ENCODE results near the gene SERPINB3.
"Not testable (repeated sequence)": the region's sequence is repeated elsewhere in the genome, so short reads cannot be mapped to it uniquely, and the experiment has no call there.

SERPINB3 gene

DNA sequence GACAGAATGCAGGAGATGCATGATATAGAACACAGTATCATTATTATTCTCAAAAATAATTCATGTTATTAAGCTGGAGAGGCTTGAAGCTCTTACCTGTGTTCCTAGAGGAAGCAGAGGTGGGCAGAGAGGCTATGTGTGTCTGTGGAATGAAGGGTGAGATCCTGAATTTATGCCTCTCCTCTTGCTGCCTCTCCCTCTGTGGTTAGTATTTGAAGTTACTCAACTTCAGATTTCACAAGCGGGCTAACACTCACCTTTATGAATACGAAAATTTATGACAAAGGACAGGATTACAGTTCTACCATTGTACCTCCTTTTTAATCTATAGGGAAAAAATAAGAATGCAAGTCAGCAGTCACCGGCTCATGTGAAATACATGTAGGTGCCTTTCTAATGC lies at the start of gene SERPINB3:
SERPINB3 (minus strand) TSS at position 144 of the 400 bp plus-strand sequence. CDS start 677 bp downstream, outside the sequence.
- not testable (repeated sequence) for DNase-seq

- no peak for DNase-seq
Observed at GRCh38 chr18:63708650-63709049, 47.0 kb upstream of the SERPINB3 start.

GRCh38 chr18:63707816-63708215 lies 46.1 kb upstream of the SERPINB3 start:
- DNase-seq: no peak

GRCh38 chr18:63705401-63705800 lies 43.7 kb upstream of the SERPINB3 start:
- no peak for DNase-seq

- no peak for DNase-seq
Observed at GRCh38 chr18:63702660-63703059, 41.0 kb upstream of the SERPINB3 start, which contains the start of gene SERPINB11. Gene SERPINB11 (plus strand): TSS chr18:63702960. CDS start chr18:63710194, 7,234 bp downstream.

DNA sequence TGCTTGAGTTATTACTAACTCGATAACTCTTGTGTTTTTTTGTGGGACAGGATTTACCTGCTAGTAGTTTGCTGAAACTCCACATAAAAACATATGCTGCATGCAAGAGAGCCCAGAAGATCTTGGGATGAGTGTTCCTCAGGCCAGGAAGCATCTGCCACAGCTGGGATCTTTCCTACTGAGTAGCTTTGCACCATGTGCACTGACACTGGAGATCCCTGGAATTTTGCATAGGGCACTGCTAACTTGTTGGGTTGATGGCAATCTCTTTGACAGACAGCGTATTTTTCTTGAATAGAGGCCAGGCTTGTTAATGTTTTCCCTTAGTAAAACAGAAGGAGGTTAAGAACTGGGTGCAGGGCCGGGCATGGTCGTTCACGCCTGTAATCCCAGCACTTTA lies 40.3 kb upstream of the SERPINB3 start:
- no peak for DNase-seq

DNA sequence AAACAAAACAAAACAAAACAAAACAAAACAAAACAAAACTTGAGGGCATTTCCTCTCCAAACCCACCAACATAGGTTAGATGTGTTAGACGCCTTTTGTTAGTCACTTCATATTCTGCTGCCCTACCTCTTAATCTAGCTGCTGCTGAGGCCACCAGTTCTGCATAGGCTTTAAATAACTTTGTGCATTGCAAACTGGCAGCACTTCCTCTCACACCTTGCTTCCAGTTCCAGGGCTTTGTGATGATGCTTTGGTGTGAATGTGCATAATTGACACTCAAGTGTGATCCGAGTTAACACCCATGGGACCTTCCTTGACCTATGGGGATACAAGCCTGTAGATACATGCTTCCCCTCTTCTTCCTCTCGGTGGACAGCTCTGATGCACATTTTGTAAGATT lies 38.8 kb upstream of the SERPINB3 start:
- DNase-seq: no peak

GRCh38 chr18:63697097-63697660 lies 35.5 kb upstream of the SERPINB3 start:
- DNase-seq: no peak

DNA sequence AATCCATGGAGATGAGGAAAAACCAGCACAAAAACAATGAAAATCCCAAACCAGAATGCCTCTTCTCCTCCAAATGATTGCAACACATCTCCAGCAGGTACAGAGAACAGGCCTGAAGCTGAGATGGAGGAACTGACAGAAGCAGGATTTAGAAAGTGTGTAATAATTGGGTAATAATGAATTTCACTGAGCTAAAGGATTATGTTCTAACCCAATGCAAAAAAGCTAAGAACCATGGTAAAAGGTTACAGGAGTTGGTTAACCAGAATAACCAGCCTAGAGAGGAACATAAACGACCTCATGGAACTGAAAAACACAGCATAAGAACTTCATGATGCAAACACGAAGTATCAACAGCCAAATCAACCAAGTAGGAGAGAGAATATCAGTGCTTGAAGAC lies 27.4 kb upstream of the SERPINB3 start:
- DNase-seq: no peak

- DNase-seq: no peak
Observed at GRCh38 chr18:63686871-63687270, 25.2 kb upstream of the SERPINB3 start.

DNA sequence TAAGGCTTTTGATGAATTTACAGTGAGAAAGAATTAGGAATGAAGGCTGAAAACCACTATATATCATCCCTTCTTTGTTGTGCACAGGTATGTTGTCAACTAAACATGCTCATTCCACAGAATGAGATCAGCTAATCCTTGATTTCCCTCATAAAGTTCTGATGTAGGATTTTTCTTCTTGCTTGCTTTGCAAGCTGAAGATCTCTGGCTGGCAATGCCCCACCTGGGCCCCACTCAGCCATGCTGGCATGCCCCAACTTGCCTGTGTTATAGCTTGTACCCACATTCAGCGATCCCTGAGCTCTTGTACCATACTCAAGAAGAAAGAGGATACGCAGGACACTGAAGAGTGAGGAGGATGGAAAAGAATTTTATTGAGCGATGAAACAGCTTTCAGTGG lies 23.0 kb upstream of the SERPINB3 start:
- DNase-seq: no peak

DNA sequence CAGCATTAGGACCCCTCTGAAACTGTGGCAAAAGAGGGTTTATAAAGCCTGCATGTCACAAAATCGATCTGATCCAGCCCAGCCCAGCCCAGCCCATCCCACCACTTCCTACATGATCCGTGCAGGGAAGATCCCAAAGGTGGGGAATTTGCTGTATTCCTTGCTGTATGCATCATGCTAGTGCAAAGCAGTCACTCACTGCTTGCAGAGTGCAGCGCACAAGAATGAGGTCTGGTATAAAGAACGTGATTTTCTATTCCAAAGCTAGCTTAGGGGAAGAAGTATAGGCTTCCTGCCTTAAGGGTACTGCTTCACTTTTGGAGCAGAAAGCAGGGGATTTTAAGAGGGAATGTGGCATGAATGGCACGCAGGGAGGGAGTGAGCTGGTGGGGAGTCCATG lies 22.2 kb upstream of the SERPINB3 start:
- no peak for DNase-seq

DNA sequence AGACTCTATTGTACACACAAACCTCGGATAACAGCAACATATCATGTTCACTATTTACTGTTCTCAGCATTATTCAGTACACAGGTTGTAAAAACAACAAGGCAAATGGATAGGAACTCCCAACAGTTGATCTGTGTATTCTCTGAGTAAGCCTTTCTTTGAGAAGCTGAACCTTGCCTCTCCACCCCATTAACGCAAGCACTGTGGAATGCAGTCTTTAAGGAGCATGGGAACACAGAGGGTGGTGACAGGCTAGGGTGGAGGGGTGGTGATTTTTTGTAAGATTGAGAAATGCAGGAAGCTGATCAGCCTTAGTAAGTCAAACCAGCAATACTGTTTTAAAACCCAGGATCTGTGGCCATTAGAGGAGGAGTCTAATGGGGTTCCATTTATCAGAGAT lies 21.5 kb upstream of the SERPINB3 start:
- no peak for DNase-seq

GRCh38 chr18:63681449-63682340 lies 20.0 kb upstream of the SERPINB3 start:
- DNase-seq: no peak

DNA sequence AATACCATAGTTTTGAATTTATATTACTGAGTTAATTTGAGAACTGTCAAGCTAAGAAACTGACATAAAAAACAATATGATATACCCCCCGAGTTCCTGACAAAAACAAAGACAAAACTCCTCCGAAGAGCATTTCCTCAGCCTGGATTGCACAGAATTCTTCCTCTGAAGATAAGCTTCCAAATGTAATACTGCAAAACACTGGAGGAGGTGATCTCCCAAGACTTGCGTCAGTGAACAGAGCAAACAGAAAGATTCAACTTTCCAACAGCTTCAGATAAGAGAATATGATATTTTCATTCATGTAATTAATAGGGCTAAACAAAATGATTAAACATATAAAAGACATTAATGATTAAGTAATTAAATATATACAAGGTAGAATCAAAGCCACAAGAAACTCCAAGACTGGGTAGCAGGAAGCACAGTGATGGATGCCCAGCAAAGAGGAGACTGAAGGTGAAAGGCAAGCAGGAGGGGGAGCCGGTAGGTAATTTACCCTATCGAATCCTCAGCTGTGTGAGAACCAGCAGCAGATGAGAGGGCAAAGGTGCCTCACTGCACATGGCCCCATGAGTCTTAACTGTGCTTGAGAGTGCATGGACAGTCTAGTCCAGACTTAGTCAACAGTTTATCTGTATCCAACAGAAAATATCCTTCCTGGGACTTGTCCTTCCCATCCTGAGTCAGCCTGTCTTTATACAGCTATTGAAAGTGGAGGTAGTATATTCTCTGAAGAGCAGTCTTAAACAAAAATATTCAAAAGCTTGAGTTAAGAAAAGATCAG lies 18.3 kb upstream of the SERPINB3 start:
- DNase-seq: no peak

DNA sequence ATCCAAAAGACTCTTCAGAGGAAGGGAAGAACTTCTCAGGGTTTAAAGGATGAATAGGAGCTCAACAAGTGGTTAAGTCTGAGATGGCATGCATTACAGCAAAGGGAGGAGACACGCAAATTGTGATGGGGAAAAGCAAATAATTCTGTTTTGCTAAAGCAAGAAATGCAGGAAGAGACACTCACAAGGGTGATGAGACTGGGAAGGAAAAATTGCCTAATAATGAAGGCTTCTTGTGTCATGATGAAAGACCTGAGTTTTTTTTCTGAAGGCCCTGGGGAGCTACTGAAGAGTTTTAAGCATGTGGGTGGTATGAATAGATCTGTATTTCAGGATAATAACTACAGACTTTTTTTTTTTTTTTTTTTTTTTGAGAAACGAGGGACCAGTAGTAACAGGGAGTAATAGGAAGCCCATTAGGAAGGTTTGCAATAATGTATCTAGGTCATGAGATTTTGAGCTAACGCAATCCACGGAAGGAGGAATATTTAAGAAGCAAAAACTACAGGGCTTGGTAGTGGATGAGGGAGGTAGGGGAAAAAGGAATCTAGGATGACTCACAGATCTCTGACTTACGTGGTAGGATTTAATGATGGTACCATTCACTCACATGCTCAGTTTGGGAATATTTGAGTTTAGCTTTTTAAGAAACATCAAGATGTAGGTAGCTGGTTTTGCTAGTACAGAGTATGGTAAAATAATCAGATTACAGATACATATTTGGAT lies 16.0 kb upstream of the SERPINB3 start:
- DNase-seq: no peak

DNA sequence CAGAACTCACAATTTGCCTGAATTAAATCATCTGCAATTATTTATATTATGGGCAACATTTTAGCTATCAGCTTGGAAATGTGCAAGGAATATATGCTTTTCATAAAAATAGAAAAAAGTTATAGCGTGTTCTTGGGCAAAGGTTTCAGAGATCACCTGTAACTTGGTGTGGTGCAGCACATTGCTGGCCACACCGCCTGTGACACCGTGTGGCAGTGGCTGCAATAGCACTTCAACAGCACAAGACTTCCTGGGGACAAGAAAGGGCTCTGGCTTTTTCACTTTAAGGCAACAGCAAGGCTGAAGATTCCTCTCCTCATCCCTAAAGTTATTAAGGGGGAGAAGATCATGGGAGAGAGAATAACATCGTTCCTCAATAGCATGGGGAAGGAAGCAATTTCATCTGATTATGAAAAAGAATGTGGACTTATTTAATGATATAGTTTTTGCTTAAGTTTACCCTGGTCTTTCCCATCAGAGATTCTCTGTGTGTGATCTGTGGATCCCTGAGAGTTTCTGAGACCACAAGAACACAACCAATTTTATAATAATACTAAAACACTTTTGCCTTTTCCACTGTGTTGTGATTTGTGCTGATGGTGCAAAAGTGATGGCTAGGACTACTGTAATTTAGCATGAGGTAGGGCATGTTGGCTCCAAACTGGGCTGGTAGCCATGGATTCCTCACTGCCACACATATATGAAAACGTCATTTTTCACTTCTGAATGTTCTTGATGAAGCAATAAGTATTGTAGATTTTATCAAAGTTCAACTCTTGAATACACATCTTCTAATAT lies 15.0 kb upstream of the SERPINB3 start:
- no peak for DNase-seq

- DNase-seq: no peak
Observed at GRCh38 chr18:63664571-63664970, 2.9 kb upstream of the SERPINB3 start.

DNA sequence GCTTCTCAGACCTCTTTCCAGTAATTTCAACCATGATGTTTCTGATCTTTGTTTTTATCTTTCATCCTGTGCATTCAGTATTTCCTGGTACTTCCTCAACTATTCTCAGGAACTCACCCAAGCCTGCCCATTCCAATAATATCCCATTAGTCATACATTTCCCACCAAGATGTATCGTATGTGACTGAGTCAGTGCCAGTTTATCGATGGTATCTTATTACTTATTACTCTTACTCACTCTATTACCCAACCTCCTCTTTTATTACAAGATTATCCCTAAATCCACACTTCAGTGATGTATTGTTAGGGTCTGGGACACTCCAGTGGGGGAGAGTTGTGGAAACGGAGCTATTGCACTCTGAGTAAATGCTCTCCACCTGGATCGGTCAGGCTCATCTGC lies 2.8 kb downstream of the SERPINB3 start:
- not testable (repeated sequence) for DNase-seq

DNA sequence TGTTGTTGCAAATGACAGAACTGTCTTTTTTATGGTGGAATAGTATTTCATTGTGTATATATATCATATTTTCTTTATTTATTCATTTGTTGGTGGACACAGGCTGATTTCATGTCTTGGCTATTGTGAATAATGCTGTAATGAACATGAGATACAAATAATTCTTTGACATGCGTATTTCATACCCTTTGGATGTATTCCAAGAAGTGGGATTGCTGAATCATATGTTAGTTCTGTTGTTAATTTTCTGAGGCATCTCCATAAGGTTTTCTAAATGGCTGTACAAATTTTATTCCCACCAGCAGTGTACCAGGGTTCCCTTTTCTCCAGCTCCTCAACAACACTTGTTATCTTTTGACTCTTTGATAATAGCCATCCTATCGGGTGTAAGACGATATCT lies 11.4 kb downstream of the SERPINB3 start:
- not testable (repeated sequence) for DNase-seq

GRCh38 chr18:63648241-63648640 lies 13.5 kb downstream of the SERPINB3 start:
- no peak for DNase-seq

DNA sequence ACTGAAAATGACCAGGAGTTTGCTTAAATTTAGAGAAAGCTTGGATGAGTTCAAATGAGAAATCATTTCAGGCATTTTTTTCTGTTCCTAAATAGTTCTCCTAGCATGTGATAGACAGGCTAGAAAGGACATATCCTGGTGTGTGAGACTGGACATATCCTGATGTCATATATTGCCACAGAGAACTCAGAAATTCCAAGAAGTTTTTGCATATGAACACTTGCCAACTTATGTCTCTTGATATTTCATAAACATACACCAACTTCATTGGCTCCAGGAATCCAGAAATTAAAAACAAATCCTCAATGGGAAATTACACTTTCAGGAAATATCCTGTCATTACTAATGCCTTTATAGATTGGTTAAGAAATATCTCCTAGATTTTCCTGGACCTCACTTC lies 14.8 kb downstream of the SERPINB3 start:
- no peak for DNase-seq
